22Rv1 (cell line): Measurements from ENCODE around the gene PRRC2C.

ENCODE experiments used
- CTCF ChIP-seq: fragments of 450-650 bp; IDR thresholded peaks from 2 replicates; pipeline ENCODE4 v1.5.1; 2017; ENCODE audit warnings: mild to moderate bottlenecking
- ZFX ChIP-seq: fragments of 450-650 bp; IDR thresholded peaks from 2 replicates; pipeline ENCODE4 v1.6.1; 2017; ENCODE audit warnings: antibody characterized with exemption, borderline replicate concordance

DNA sequence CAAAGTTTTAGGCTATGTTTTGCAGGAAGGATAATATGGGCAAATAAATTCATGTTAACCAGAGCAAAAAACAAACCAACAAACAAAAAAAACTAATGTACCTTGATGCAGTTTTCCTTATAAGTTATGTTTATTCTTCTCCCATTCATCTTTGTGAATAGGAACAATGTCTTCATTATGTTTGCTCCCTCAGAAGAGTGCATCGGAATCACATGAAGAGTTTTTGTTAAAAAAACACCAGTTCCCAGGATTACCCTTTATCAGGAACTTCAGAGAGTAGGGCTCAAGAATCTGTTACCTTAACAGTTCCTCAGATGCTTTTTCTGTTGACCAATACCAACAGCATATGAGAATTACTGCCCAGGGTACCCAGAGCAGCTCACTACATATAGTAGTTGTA is 14.6 kb upstream of the PRRC2C start:
- TF ChIP-seq CTCF (no peak), ZFX (no peak)
